Stimulated activated naive B cell treated with anti-CD40 and anti-IgM and Interleukin-4, amounts not matched to agents 10 μg/mL and 1 μg/mL and 100 μg/mL, for 72 hours (primary cell): ENCODE results near the gene MRPS18B.

Source experiments
- ATAC-seq, 2 donors: fragments of 150-1000 bp; cut with Tn5 transposase; replicated peaks; 2 replicates each; pipeline ENCODE4 v1.10.0; 2021; ENCODE audit warnings: moderate library complexity in 1 of 2
- DNase-seq: peaks from one replicate; pipeline ENCODE4 v3.0.0; 2021
- H3K27ac Mint-ChIP-seq: one replicate; pipeline ENCODE4 v1.8.0; 2022; ENCODE audit warnings: mild to moderate bottlenecking, mixed read lengths
- H3K27me3 Mint-ChIP-seq, 2 donors: one replicate each; pipeline ENCODE4 v1.8.0; 2022; ENCODE audit warnings: mixed read lengths in 2 of 2
- H3K36me3 Mint-ChIP-seq, 2 donors: one replicate each; pipeline ENCODE4 v1.8.0; 2022; ENCODE audit warnings: mixed read lengths in 2 of 2, mild to moderate bottlenecking in 1 of 2
- H3K4me1 Mint-ChIP-seq, 2 donors: one replicate each; pipeline ENCODE4 v1.8.0; 2022; ENCODE audit warnings: mixed read lengths in 2 of 2, mild to moderate bottlenecking in 1 of 2
- H3K4me3 Mint-ChIP-seq, 2 donors: one replicate each; pipeline ENCODE4 v1.8.0; 2022; ENCODE audit warnings: mild to moderate bottlenecking in 2 of 2, mixed read lengths in 2 of 2, moderate library complexity in 1 of 2
- H3K9me3 Mint-ChIP-seq, 2 donors: one replicate each; pipeline ENCODE4 v1.8.0; 2022; ENCODE audit warnings: mixed read lengths in 2 of 2, mild to moderate bottlenecking in 1 of 2

Gene MRPS18B

GRCh38 chr6:30617565-30618269 lies at the start of gene MRPS18B:
Gene MRPS18B, plus strand, starts transcription at chr6:30617840. Its CDS starts 26 bp downstream, at chr6:30617866.
- Mint-ChIP-seq H3K9me3 (peaks cover 0 to 1% of the 10 kb centered on the region in 2 donors), H3K4me1 (peaks cover 24 to 61% of the 10 kb centered on the region in 2 donors), H3K27me3 (peaks cover 0 to 4% of the 10 kb centered on the region in 2 donors), H3K4me3 (peak within 1 kb of the TSS; percentile 93 to 96), H3K27ac (peak within 1 kb of the TSS; percentile 100), H3K36me3 (peaks cover 46 to 66% of the 10 kb centered on the region in 2 donors)
- ATAC-seq = peak; percentile 83 to 84
- DNase-seq = peak; percentile 97

GRCh38 chr6:30568245-30568644 lies 49.4 kb upstream of the MRPS18B start:
- no peak for ATAC-seq

GRCh38 chr6:30570263-30570662 lies 47.4 kb upstream of the MRPS18B start:
- Mint-ChIP-seq H3K4me1 (peaks cover 34 to 55% of the 10 kb centered on the region in 2 donors), H3K27me3 (no peaks in the 10 kb centered on the region), H3K9me3 (no peaks in the 10 kb centered on the region), H3K27ac (peak overlapping the region; percentile 1), H3K36me3 (peaks cover 11 to 25% of the 10 kb centered on the region in 2 donors), H3K4me3 (peak overlapping the region; percentile 94 to 95)
- DNase-seq (no peak), ATAC-seq (no peak)

More at GRCh38 chr6:30568245-30568644, 49.4 kb upstream of the MRPS18B start:
- H3K27ac Mint-ChIP-seq = no peak overlapping the region
- no peaks in the 10 kb centered on the region for H3K9me3 Mint-ChIP-seq
- no peaks in the 10 kb centered on the region for H3K27me3 Mint-ChIP-seq
- peaks cover 27 to 41% of the 10 kb centered on the region in 2 donors for H3K4me1 Mint-ChIP-seq
- H3K36me3 Mint-ChIP-seq = peaks cover 11 to 31% of the 10 kb centered on the region in 2 donors
- DNase-seq = no peak
- H3K4me3 Mint-ChIP-seq = no peak overlapping the region

DNA sequence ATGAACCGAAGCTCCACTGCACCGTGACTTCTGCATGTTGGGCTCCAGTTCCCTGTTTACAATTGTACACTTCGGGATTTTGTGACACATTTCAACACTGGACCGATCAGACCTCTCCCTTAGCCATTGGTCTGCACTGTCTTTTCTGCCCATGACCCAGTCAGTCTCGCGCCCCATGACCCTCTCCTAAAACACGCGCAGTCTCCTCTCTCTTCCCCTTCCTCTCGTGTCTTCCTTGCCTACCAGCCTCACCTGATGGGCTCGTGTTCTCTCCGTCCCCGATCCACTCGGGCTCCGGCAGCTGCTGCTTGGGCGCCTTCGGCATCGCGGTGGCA lies 46.9 kb upstream of the MRPS18B start:
- Mint-ChIP-seq H3K27me3 (no peaks in the 10 kb centered on the region), H3K4me3 (peak overlapping the region; percentile 94 to 95), H3K36me3 (peaks cover 11 to 21% of the 10 kb centered on the region in 2 donors), H3K4me1 (peaks cover 34 to 55% of the 10 kb centered on the region in 2 donors), H3K27ac (peak overlapping the region; percentile 98), H3K9me3 (no peaks in the 10 kb centered on the region)
- DNase-seq = no peak
- ATAC-seq = peak; percentile 40 to 43

DNA sequence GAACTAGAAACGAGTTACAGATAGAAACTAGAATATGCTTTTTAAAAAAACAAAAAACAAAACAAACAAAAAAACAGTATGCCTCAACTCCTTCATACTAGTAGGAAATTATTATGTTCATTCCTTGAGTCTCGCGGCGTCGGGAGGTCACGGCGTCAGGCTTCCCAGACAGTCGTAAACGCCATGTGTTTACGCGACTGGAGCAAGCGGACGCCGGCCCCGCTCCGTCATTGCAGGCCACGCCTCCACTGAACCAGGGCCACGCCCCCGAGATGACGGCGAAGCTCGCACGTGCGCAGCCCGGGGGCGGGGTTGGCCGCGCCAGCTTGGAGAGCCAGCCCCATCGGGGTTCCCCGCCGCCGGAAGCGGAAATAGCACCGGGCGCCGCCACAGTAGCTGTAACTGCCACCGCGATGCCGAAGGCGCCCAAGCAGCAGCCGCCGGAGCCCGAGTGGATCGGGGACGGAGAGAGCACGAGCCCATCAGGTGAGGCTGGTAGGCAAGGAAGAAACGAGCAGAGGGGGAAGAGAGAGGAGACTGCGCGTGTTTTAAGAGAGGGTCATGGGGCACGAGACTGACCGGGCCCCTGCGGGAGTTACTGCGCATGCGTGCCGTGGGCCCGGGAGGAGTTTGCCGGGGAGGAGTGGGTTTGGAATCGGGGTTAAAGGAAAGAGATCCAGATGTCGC lies 46.4 kb upstream of the MRPS18B start, which contains the start of gene ABCF1:
ABCF1 (plus strand) TSS at position 368 of the 687 bp plus-strand sequence; CDS start at position 414, 46 bp downstream.
- H3K4me3 Mint-ChIP-seq = peak within 1 kb of the TSS; percentile 94 to 95
- H3K27me3 Mint-ChIP-seq = no peaks in the 10 kb centered on the region
- no peaks in the 10 kb centered on the region for H3K9me3 Mint-ChIP-seq
- H3K4me1 Mint-ChIP-seq = peaks cover 34 to 55% of the 10 kb centered on the region in 2 donors
- peak within 1 kb of the TSS; percentile 98 for H3K27ac Mint-ChIP-seq
- peak; percentile 93 to 97 for ATAC-seq
- DNase-seq = peak; percentile 98
- peaks cover 11 to 21% of the 10 kb centered on the region in 2 donors for H3K36me3 Mint-ChIP-seq

- H3K36me3 Mint-ChIP-seq = peaks cover 14 to 25% of the 10 kb centered on the region in 2 donors
- peaks cover 37 to 60% of the 10 kb centered on the region in 2 donors for H3K4me1 Mint-ChIP-seq
These were observed 45.9 kb upstream of the MRPS18B start for GRCh38 chr6:30571762-30572082.

GRCh38 chr6:30572148-30572547 lies 45.5 kb upstream of the MRPS18B start:
- peak overlapping the region; percentile 98 for H3K27ac Mint-ChIP-seq
- no peak for ATAC-seq
- DNase-seq = no peak
- H3K27me3 Mint-ChIP-seq = no peaks in the 10 kb centered on the region
- peak overlapping the region; percentile 94 to 95 for H3K4me3 Mint-ChIP-seq
- no peaks in the 10 kb centered on the region for H3K9me3 Mint-ChIP-seq
- H3K36me3 Mint-ChIP-seq = peaks cover 17 to 26% of the 10 kb centered on the region in 2 donors
- H3K4me1 Mint-ChIP-seq = peaks cover 41 to 64% of the 10 kb centered on the region in 2 donors

More at GRCh38 chr6:30571762-30572082, 45.9 kb upstream of the MRPS18B start:
- Mint-ChIP-seq H3K9me3 (no peaks in the 10 kb centered on the region), H3K27ac (peak overlapping the region; percentile 98), H3K4me3 (peak overlapping the region; percentile 94 to 95), H3K27me3 (no peaks in the 10 kb centered on the region)
- no peak for ATAC-seq
- DNase-seq = no peak

DNA sequence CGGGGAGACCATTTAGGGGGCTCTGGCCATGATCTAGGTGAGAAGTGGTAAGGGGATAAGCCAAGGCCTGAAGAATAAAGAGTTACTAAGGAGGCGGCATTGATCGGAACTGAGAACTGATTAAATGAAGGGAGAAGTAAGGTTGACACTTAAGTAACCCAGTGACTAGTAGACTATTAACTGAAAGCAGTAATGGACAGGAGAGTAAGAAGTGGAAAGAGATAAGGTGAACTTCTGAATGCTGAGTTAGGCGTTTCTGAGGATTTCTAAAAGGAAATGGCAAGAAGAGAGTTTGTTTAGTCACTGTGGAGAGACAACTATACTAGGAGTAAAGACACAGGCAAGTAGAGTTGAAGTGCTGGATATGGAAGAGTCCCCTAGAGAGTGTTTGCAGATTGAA lies 44.5 kb upstream of the MRPS18B start:
- ATAC-seq (no peak), DNase-seq (no peak)
- Mint-ChIP-seq H3K4me3 (peak overlapping the region; percentile 8 to 37), H3K9me3 (no peaks in the 10 kb centered on the region), H3K36me3 (peaks cover 25 to 35% of the 10 kb centered on the region in 2 donors), H3K27ac (peak overlapping the region; percentile 25), H3K4me1 (peaks cover 46 to 71% of the 10 kb centered on the region in 2 donors), H3K27me3 (no peaks in the 10 kb centered on the region)

DNA sequence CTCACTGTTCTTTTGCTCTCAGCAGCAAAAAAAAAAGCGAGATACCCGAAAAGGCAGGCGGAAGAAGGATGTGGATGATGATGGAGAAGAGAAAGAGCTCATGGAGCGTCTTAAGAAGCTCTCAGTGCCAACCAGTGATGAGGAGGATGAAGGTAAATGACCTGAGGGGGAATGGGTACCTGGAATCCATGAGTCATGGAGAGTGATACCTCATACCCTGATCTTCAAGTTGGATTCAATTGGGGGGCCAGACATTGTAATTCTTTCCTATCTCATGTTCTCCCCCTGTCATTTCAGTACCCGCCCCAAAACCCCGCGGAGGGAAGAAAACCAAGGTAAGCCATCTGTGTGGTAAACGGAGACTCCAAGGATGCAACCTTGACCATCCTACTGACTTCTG lies 39.6 kb upstream of the MRPS18B start:
- Mint-ChIP-seq H3K4me3 (no peak overlapping the region), H3K27ac (no peak overlapping the region), H3K36me3 (peaks cover 46 to 57% of the 10 kb centered on the region in 2 donors), H3K27me3 (no peaks in the 10 kb centered on the region), H3K4me1 (peaks cover 23 to 33% of the 10 kb centered on the region in 2 donors), H3K9me3 (no peaks in the 10 kb centered on the region)
- DNase-seq (no peak), ATAC-seq (no peak)

DNA sequence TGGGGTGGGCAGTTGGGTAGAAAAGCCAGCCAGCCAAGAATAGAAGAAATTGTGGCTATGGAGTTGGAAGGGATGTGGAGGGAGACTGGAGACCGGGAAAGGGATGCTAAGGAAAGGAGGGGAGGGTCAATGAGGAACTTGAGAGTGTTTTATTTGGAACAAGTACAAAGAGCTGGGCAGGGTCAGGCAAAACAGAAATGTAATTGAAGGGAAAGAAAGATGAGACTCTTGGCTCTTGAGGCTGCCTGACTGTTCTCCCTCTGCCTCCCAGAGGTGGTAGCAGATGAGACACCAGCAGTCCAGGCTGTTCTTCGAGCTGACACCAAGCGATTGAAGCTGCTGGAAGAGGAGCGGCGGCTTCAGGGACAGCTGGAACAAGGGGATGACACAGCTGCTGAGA lies 33.7 kb upstream of the MRPS18B start:
- Mint-ChIP-seq H3K27me3 (no peaks in the 10 kb centered on the region), H3K4me3 (no peak overlapping the region), H3K4me1 (no peaks in the 10 kb centered on the region), H3K36me3 (peaks cover 45 to 63% of the 10 kb centered on the region in 2 donors), H3K27ac (peak overlapping the region; percentile 53), H3K9me3 (no peaks in the 10 kb centered on the region)
- DNase-seq (no peak), ATAC-seq (no peak)

DNA sequence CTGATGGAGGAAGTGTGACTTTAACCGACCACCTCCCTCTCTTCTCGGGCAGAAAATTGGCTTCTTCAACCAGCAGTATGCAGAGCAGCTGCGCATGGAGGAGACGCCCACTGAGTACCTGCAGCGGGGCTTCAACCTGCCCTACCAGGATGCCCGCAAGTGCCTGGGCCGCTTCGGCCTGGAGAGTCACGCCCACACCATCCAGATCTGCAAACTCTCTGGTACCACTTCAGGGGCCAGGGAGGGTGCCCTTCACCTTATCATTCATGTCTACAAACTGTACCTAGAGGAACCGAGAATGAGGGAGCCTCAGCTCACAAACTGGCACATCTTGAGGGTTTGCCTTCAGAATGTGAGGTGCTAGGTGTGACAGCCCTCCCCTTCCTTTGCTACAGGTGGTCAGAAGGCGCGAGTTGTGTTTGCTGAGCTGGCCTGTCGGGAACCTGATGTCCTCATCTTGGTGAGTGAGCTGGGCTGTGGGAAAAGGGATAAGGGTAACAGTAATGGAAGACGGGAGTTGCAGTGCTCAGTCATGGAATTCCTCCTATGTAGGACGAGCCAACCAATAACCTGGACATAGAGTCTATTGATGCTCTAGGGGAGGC lies 27.8 kb upstream of the MRPS18B start:
- Mint-ChIP-seq H3K27ac (no peak overlapping the region), H3K27me3 (no peaks in the 10 kb centered on the region), H3K4me1 (peaks cover 7 to 11% of the 10 kb centered on the region in 2 donors), H3K9me3 (no peaks in the 10 kb centered on the region), H3K4me3 (no peak overlapping the region), H3K36me3 (peaks cover 22 to 66% of the 10 kb centered on the region in 2 donors)
- DNase-seq = no peak
- no peak for ATAC-seq

GRCh38 chr6:30590509-30590908 lies 27.1 kb upstream of the MRPS18B start:
- H3K9me3 Mint-ChIP-seq = no peaks in the 10 kb centered on the region
- H3K36me3 Mint-ChIP-seq = peaks cover 20 to 63% of the 10 kb centered on the region in 2 donors
- peaks cover 7 to 11% of the 10 kb centered on the region in 2 donors for H3K4me1 Mint-ChIP-seq
- H3K4me3 Mint-ChIP-seq = no peak overlapping the region
- peak overlapping the region; percentile 48 for H3K27ac Mint-ChIP-seq
- DNase-seq (no peak), ATAC-seq (no peak)
- no peaks in the 10 kb centered on the region for H3K27me3 Mint-ChIP-seq

DNA sequence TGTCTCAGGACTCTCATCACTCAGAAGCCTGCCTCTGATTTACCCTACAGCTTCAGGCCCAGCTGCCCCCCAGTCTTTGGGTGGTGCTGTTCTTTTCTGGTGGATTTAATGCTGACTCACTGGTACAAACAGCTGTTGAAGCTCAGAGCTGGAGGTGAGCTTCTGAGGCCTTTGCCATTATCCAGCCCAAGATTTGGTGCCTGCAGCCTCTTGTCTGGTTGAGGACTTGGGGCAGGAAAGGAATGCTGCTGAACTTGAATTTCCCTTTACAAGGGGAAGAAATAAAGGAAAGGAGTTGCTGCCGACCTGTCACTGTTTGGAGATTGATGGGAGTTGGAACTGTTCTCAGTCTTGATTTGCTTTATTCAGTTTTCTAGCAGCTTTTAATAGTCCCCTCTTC lies 26.6 kb upstream of the MRPS18B start:
- DNase-seq = no peak
- peaks cover 7 to 11% of the 10 kb centered on the region in 2 donors for H3K4me1 Mint-ChIP-seq
- no peaks in the 10 kb centered on the region for H3K9me3 Mint-ChIP-seq
- no peak overlapping the region for H3K4me3 Mint-ChIP-seq
- no peaks in the 10 kb centered on the region for H3K27me3 Mint-ChIP-seq
- H3K27ac Mint-ChIP-seq = peak overlapping the region; percentile 48
- ATAC-seq = no peak
- peaks cover 20 to 62% of the 10 kb centered on the region in 2 donors for H3K36me3 Mint-ChIP-seq

DNA sequence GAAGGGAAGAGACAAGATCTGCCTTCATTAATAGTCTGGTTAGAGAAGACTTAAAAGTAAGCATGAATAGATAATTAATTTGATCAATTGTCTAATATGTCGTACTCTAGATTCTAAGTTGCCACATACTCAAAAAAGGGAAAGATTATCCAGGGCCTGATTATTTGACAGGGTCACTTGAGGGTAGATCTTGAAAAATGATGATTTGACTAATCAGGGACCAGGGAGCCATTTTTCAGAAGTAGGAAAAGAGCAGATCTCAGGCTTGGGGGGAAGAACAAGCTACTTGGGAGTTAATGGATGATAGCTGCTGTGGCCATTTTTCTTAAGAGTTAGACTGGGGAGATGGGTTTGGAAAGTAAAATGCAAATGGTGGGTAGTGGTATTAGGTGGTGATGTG lies 25.4 kb upstream of the MRPS18B start:
- Mint-ChIP-seq H3K9me3 (no peaks in the 10 kb centered on the region), H3K4me3 (no peak overlapping the region), H3K36me3 (peaks cover 12 to 53% of the 10 kb centered on the region in 2 donors), H3K27me3 (no peaks in the 10 kb centered on the region), H3K27ac (no peak overlapping the region), H3K4me1 (peaks cover 9 to 17% of the 10 kb centered on the region in 2 donors)
- ATAC-seq (no peak), DNase-seq (no peak)
